ENCODE measurements around the gene NXNL1.
"Not testable (repeated sequence)": the region's sequence is repeated elsewhere in the genome, so short reads cannot be mapped to it uniquely, and the experiment has no call there.

NXNL1 gene

GRCh38 chr19:17487284-17488121 lies 26.8 kb upstream of the NXNL1 start:
- DNase-seq (ENCODE audit: low read depth, low spot score), result no peak
- H3K27ac ChIP-seq, result no peak overlapping the region

DNA sequence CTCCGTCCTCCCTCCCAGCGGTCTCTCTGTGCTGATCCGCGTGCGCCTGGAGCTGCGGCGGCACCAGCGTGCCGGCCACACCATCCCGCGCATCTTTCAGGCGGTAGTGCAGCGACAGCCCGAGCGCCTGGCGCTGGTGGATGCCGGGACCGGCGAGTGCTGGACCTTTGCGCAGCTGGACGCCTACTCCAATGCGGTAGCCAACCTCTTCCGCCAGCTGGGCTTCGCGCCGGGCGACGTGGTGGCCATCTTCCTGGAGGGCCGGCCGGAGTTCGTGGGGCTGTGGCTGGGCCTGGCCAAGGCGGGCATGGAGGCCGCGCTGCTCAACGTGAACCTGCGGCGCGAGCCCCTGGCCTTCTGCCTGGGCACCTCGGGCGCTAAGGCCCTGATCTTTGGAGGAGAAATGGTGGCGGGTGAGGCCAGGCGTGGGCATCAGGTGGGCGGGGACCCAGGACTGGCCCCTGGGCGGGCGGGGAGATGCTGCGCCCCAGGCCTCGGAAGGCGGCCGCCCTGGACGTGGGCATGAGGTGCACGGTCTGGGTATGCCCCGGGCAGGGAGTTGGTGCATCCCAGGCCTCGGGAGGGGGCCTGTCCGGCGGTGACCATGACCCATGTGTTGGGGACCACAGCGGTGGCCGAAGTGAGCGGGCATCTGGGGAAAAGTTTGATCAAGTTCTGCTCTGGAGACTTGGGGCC lies 26.0 kb upstream of the NXNL1 start:
- no peak for DNase-seq (ENCODE audit: low read depth, low spot score)
- no peak overlapping the region for H3K27ac ChIP-seq

DNA sequence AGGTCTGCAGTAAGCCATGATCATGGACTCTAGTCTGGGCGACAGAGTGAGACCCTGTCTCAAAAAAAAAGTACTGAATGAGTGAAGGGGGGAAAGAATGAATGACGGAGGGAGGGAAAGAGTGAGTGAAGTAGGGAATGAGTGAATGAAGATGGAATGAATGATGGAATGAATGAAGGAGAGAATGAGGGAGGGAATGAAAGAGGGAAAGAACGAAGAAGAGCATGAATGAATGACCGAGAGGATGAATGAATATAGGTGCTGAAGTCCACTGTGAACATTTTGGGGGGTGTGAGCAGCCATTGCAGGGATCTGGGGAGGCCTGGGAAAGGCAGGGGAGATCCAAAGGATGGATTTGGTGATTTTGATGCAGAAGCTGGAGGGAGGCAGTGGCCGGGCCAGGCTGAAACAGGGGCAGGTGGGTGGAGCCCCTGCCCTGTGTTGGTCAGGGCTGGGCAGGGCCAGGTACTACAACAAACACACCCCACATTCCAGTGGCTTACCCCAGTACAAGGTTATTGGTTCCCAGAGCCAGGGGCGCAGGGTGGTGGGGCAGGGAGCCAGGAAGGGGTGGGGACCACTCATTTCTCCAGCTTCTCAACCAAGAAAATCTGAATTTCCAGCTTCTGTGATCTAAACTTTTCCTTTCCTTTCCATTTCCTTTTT lies 23.9 kb upstream of the NXNL1 start:
- no peak for DNase-seq (ENCODE audit: low read depth, low spot score)
- no peak overlapping the region for H3K27ac ChIP-seq

GRCh38 chr19:17483605-17484002 lies 22.9 kb upstream of the NXNL1 start:
- H3K27ac ChIP-seq, result no peak overlapping the region
- no peak for DNase-seq (ENCODE audit: low read depth, low spot score)

GRCh38 chr19:17482877-17483604 lies 22.3 kb upstream of the NXNL1 start:
- H3K27ac ChIP-seq, result no peak overlapping the region
- DNase-seq (ENCODE audit: low read depth, low spot score), result no peak

GRCh38 chr19:17481986-17482385 lies 21.3 kb upstream of the NXNL1 start:
- no peak overlapping the region for H3K27ac ChIP-seq
- DNase-seq (ENCODE audit: low read depth, low spot score), result no peak

DNA sequence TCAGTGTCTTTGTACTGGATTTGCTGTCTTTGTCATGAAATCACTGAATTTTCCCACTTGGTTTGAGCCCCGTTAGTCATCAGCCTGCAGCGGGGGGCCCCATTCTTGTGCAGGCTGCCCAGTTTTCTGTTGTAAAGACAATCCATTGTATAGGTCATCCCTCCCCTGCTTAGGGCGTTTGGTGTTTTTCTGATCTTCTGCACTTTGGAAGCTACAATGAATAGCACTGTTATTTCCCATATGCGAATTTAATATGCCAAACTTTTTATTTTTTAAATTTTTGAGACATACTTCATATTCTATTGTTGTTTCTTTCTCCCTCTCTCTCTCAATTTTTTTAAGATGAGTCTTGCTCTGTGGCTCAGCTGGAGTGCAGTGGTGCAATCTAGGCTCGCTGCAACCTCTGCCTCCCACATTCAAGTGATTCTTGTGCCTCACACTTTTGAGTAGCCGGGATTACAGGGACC lies 18.6 kb upstream of the NXNL1 start:
- no peak for DNase-seq (ENCODE audit: low read depth, low spot score)
- peak overlapping the region; percentile 42 for H3K27ac ChIP-seq

GRCh38 chr19:17475541-17476115 lies 14.9 kb upstream of the NXNL1 start:
- DNase-seq (ENCODE audit: low read depth, low spot score), result peak; percentile 26
- peak overlapping the region; percentile 58 for H3K27ac ChIP-seq

- peak overlapping the region; percentile 58 for H3K27ac ChIP-seq
- DNase-seq (ENCODE audit: low read depth, low spot score), result not testable (repeated sequence)
Observed at GRCh38 chr19:17475011-17475540, 14.3 kb upstream of the NXNL1 start.

DNA sequence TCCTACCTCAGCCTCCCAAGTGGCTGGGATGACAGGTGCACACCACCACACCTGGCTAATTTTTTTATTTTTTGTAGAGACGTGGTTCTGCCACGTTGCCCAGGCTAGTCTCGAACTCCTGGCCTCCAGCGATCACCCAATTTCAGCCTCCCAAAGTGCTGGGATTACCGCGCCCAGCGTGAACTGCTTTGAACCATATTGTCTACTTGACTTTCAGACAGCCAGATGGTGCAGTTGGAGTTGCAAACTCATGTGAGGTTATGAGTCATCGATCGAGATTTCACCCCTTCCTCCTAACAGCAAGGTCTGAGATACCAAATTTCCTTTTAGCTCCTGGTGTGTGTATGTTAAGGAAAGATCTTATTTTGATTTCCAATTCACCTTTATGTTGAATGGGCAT lies 12.3 kb upstream of the NXNL1 start:
- DNase-seq (ENCODE audit: low read depth, low spot score), result peak; percentile 34
- H3K27ac ChIP-seq, result peak overlapping the region; percentile 44

- H3K27ac ChIP-seq, result no peak overlapping the region
- no peak for DNase-seq (ENCODE audit: low read depth, low spot score)
Observed at GRCh38 chr19:17471410-17472125, 10.8 kb upstream of the NXNL1 start.

GRCh38 chr19:17470068-17470841 lies 9.5 kb upstream of the NXNL1 start, which contains the start of gene SLC27A1:
Gene SLC27A1, plus strand, starts transcription at chr19:17470524. Its CDS starts 17 bp downstream, at chr19:17470541.
- peak within 1 kb of the TSS; percentile 71 for H3K27ac ChIP-seq
- DNase-seq (ENCODE audit: low read depth, low spot score), result peak; percentile 92

DNA sequence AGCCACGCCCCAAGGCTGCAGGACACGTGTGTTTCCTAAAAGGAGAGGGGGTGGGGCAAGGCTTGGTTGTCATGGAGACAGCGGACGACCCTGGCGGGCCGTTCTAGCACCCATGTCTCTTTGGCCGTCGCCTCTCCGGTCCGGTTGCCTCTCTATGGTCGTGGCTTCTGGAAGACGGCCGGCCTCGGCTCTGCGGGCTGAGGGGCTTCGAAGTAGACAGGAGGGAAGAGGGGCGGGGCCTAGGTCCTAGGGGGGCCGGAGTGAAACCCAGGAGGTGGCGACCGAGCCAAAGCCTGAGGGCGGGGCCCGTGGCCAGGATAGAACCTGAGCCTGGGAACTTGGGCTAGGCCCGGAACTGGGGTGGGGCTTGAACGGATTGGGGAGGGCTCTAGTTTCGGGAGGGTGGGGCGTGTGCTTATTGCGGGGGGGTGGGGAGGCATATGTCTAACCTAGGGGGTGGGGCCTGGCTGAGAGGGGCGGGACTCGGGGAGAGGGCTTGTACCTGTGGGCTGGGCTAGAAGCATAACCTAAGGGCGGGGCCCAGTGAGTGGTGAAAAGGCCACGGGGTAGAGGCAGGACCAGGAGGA lies 8.8 kb upstream of the NXNL1 start:
- DNase-seq (ENCODE audit: low read depth, low spot score), result peak; percentile 90
- peak overlapping the region; percentile 71 for H3K27ac ChIP-seq

DNA sequence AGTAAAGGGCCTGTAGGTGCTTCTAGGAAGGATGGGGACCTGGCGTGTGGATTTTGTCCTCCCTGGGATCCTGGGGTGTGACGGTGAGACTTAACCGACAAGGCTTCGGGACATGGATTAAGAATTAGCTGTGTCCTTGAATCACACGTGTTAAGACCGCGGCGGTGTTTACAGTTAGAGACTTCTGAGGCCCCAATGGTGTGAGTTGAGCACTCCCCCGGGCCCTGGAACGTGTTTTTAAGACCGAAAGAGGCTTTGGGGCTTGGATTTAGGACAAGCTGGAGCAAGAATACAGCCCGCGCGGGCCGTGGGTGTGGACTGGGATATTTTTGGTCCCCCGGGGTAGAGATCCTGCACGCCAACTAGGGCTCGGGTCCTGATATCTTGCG lies 8.4 kb upstream of the NXNL1 start:
- H3K27ac ChIP-seq, result peak overlapping the region; percentile 71
- no peak for DNase-seq (ENCODE audit: low read depth, low spot score)

DNA sequence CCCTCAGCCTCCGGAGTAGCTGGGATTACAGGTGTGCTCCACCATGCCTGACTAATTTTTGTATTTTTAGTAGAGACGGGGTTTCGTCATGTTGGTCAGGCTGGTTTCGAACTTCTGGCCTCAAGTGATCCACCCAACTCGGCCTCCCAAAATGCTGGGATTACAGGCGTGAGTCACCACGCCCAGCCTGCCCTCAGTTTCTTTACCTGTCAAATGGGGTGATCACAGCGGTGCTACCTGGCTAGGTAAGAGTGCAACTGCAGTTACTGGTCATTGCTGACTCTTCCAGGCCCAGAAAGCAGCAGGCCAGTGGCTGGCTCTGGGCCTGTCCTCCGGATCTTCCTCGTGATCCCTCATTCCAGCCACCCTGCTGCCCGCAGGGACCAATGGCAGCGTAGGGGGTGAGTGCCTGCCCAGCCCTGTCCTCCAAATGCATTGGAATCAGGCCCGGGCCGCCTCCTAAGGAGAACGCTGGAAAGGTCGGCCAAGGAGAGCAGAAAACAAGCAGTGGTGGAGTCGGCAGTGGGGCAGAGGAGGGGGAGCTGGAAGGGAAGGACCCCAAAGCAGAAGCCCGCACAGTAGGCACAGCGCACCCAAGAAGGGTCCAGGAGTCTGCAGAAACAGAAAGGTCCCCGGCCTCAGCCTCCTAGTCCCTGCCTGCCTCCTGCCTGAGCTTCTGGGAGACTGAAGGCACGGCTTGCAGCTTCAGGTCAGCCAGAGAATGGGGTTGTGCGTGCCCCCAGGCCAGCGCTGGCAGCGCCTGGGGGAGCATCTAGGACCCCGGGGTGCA lies 7.8 kb upstream of the NXNL1 start:
- peak overlapping the region; percentile 71 for H3K27ac ChIP-seq
- no peak for DNase-seq (ENCODE audit: low read depth, low spot score)

DNA sequence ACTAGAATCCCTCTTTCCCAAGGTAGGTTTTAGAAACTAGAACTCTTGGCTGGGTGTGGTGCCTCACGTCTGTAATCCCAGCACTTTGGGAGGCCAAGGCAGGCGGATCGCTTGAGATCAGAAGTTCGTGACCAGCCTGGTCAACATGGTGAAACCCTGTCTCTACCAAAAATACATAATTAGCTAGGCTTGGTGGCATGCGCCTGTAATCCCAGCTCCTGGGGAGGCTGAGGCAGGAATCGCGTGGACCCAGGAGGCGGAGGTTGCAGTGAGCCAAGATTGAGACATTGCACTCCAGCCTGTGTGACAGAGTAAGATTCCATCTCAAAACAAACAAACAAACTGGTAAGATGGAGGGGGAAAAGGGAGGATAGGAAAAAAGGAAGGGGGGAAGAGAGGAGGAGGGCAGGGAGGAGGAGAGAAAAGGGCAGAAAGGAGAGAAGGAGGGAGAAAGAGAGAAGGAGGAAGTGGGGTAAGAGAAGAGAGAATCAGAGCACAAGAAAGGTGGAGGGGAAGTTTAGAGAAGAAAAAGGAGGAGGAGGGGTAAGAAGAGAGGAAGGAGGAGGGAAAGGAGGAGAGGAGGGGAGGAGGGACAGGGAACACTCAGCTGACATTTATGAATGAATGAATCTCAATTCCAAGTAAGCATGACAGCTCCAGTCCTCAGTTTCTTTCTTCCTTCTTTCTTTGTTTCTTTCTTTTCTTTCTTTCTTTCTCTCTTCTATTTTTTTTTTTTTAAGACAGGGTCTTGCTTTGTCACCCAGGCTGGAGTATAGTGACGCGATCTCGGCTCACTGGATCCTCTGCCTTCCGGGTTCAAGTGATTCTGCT lies 7.0 kb upstream of the NXNL1 start:
- DNase-seq (ENCODE audit: low read depth, low spot score), result no peak
- no peak overlapping the region for H3K27ac ChIP-seq
